Measurements from ENCODE around the gene ITGB5. TPM values are rescaled to one million over a fixed set of nuclear protein-coding genes. Genes with fewer than 3 reads are reported as not detected.
"Not testable (repeated sequence)": the region's sequence is repeated elsewhere in the genome, so short reads cannot be mapped to it uniquely, and the experiment has no call there.

The ITGB5 gene
- polyA plus RNA-seq, 4 donors: 84.1 to 114 (median 94.0) TPM

- no peak for DNase-seq (ENCODE audit: low read depth in 4 of 4, low spot score in 2 of 4)
Observed at GRCh38 chr3:124761250-124761796, 125.8 kb downstream of the ITGB5 start.

- DNase-seq (ENCODE audit: low read depth in 4 of 4, low spot score in 2 of 4): no peak
Observed at GRCh38 chr3:124760601-124761000, 126.6 kb downstream of the ITGB5 start.

- no peak for DNase-seq (ENCODE audit: low read depth in 4 of 4, low spot score in 2 of 4)
Observed at GRCh38 chr3:124759666-124760401, 127.3 kb downstream of the ITGB5 start.

GRCh38 chr3:124758851-124759635, 128.1 kb downstream of the ITGB5 start:
- DNase-seq (ENCODE audit: low read depth in 4 of 4, low spot score in 2 of 4): no peak

- not testable (repeated sequence) for DNase-seq (ENCODE audit: low read depth in 4 of 4, low spot score in 2 of 4)
Observed at GRCh38 chr3:124757926-124758325, 129.2 kb downstream of the ITGB5 start.

GRCh38 chr3:124752051-124752450, 135.1 kb downstream of the ITGB5 start:
- DNase-seq (ENCODE audit: low read depth in 4 of 4, low spot score in 2 of 4): no peak

GRCh38 chr3:124751501-124751900, 135.7 kb downstream of the ITGB5 start:
- DNase-seq (ENCODE audit: low read depth in 4 of 4, low spot score in 2 of 4): no peak

GRCh38 chr3:124749877-124750276, 137.3 kb downstream of the ITGB5 start:
- DNase-seq (ENCODE audit: low read depth in 4 of 4, low spot score in 2 of 4): not testable (repeated sequence)

- no peak for DNase-seq (ENCODE audit: low read depth in 4 of 4, low spot score in 2 of 4)
Observed at GRCh38 chr3:124748560-124749198, 138.5 kb downstream of the ITGB5 start.

- no peak for DNase-seq (ENCODE audit: low read depth in 4 of 4, low spot score in 2 of 4)
Observed at GRCh38 chr3:124747111-124747981, 139.8 kb downstream of the ITGB5 start.

- no peak for DNase-seq (ENCODE audit: low read depth in 4 of 4, low spot score in 2 of 4)
Observed at GRCh38 chr3:124745756-124746155, 141.4 kb downstream of the ITGB5 start.

- no peak for DNase-seq (ENCODE audit: low read depth in 4 of 4, low spot score in 2 of 4)
Observed at GRCh38 chr3:124741027-124741426, 146.1 kb downstream of the ITGB5 start.

- no peak for DNase-seq (ENCODE audit: low read depth in 4 of 4, low spot score in 2 of 4)
Observed at GRCh38 chr3:124731760-124732159, 155.4 kb downstream of the ITGB5 start.

GRCh38 chr3:124730941-124731297, 156.2 kb downstream of the ITGB5 start:
- no peak for DNase-seq (ENCODE audit: low read depth in 4 of 4, low spot score in 2 of 4)

- peak; percentile 62 to 84 (median 68) for DNase-seq (ENCODE audit: low read depth in 4 of 4, low spot score in 2 of 4)
Observed at GRCh38 chr3:124730129-124730940, 156.8 kb downstream of the ITGB5 start, which contains the start of gene UMPS. Gene UMPS, plus strand, starts transcription at chr3:124730452. Its CDS starts 20 bp downstream, at chr3:124730472.

- DNase-seq (ENCODE audit: low read depth in 4 of 4, low spot score in 2 of 4): no peak
Observed at GRCh38 chr3:124722589-124722988, 164.6 kb downstream of the ITGB5 start.

- no peak for DNase-seq (ENCODE audit: low read depth in 4 of 4, low spot score in 2 of 4)
Observed at GRCh38 chr3:124714223-124714853, 172.8 kb downstream of the ITGB5 start.

Data from left renal cortex interstitium (tissue), 4 donors.